ENCODE data around the gene HSBP1.

Gene HSBP1

GRCh38 chr16:83797013-83797412, 10.8 kb upstream of the HSBP1 start:
- TF ChIP-seq CTCF (conservative IDR thresholded peaks at IDR 0.05; ENCODE audit: low read depth, low read length): no peak
- Histone ChIP-seq H3K27ac (no peak overlapping the region), H3K79me2 (ENCODE audit: insufficient read depth, low read depth) (no peaks in the 10 kb centered on the region), H3K4me2 (no peak overlapping the region), H3K27me3 (ENCODE audit: insufficient read depth, low read depth) (no peaks in the 10 kb centered on the region), H3K4me1 (ENCODE audit: low read depth, poor library complexity, severe bottlenecking) (no peaks in the 10 kb centered on the region), H3K4me3 (IDR thresholded peaks at IDR 0.05; ENCODE audit: insufficient read depth, low read depth, low read length) (no peak overlapping the region), H3K9ac (no peak overlapping the region), H3K36me3 (ENCODE audit: insufficient read depth) (no peaks in the 10 kb centered on the region), H4K20me1 (ENCODE audit: insufficient read depth) (no peaks in the 10 kb centered on the region), H2AFZ (ENCODE audit: low read depth) (no peak overlapping the region)

- no peak for TF ChIP-seq CTCF (conservative IDR thresholded peaks at IDR 0.05; ENCODE audit: low read depth, low read length)
- Histone ChIP-seq H3K79me2 (ENCODE audit: insufficient read depth, low read depth) (no peaks in the 10 kb centered on the region), H3K4me2 (no peak overlapping the region)
Measured at GRCh38 chr16:83799336-83799735, 8.4 kb upstream of the HSBP1 start.

GRCh38 chr16:83802135-83802534, 5.6 kb upstream of the HSBP1 start:
- no peak overlapping the region for H2AFZ ChIP-seq (ENCODE audit: low read depth)
- H3K79me2 ChIP-seq (ENCODE audit: insufficient read depth, low read depth): no peaks in the 10 kb centered on the region
- H3K27ac ChIP-seq: no peak overlapping the region
- H3K4me1 ChIP-seq (ENCODE audit: low read depth, poor library complexity, severe bottlenecking): no peaks in the 10 kb centered on the region
- H3K36me3 ChIP-seq (ENCODE audit: insufficient read depth): no peaks in the 10 kb centered on the region
- H4K20me1 ChIP-seq (ENCODE audit: insufficient read depth): no peaks in the 10 kb centered on the region
- H3K9ac ChIP-seq: no peak overlapping the region
- no peak overlapping the region for H3K4me3 ChIP-seq (IDR thresholded peaks at IDR 0.05; ENCODE audit: insufficient read depth, low read depth, low read length)
- H3K27me3 ChIP-seq (ENCODE audit: insufficient read depth, low read depth): no peaks in the 10 kb centered on the region
- no peak for TF ChIP-seq CTCF (conservative IDR thresholded peaks at IDR 0.05; ENCODE audit: low read depth, low read length)
- H3K4me2 ChIP-seq: no peak overlapping the region

More at GRCh38 chr16:83799336-83799735, 8.4 kb upstream of the HSBP1 start:
- Histone ChIP-seq H2AFZ (ENCODE audit: low read depth) (no peak overlapping the region), H3K36me3 (ENCODE audit: insufficient read depth) (no peaks in the 10 kb centered on the region), H3K27ac (no peak overlapping the region), H3K27me3 (ENCODE audit: insufficient read depth, low read depth) (no peaks in the 10 kb centered on the region), H4K20me1 (ENCODE audit: insufficient read depth) (no peaks in the 10 kb centered on the region), H3K4me3 (IDR thresholded peaks at IDR 0.05; ENCODE audit: insufficient read depth, low read depth, low read length) (no peak overlapping the region), H3K9ac (no peak overlapping the region), H3K4me1 (ENCODE audit: low read depth, poor library complexity, severe bottlenecking) (no peaks in the 10 kb centered on the region)

GRCh38 chr16:83802554-83803205, 5.1 kb upstream of the HSBP1 start:
- H3K27me3 ChIP-seq (ENCODE audit: insufficient read depth, low read depth): no peaks in the 10 kb centered on the region
- H3K4me3 ChIP-seq (IDR thresholded peaks at IDR 0.05; ENCODE audit: insufficient read depth, low read depth, low read length): no peak overlapping the region
- no peaks in the 10 kb centered on the region for H3K79me2 ChIP-seq (ENCODE audit: insufficient read depth, low read depth)
- H3K4me2 ChIP-seq: no peak overlapping the region
- H2AFZ ChIP-seq (ENCODE audit: low read depth): no peak overlapping the region
- H3K9ac ChIP-seq: no peak overlapping the region
- no peaks in the 10 kb centered on the region for H3K36me3 ChIP-seq (ENCODE audit: insufficient read depth)
- no peaks in the 10 kb centered on the region for H4K20me1 ChIP-seq (ENCODE audit: insufficient read depth)
- H3K27ac ChIP-seq: no peak overlapping the region
- no peak for TF ChIP-seq CTCF (conservative IDR thresholded peaks at IDR 0.05; ENCODE audit: low read depth, low read length)
- no peaks in the 10 kb centered on the region for H3K4me1 ChIP-seq (ENCODE audit: low read depth, poor library complexity, severe bottlenecking)

Measured in KMS-11 (cell line).